H4 (cell line): ENCODE data around the gene MMP7. TPM values are rescaled to one million over a fixed set of nuclear protein-coding genes. Genes with fewer than 3 reads are reported as not detected.
A peak's percentile ranks its signal among the peaks of the same experiment; 100 is the strongest.

Experiments used
- DNase-seq: peaks from one replicate; pipeline ENCODE4 v3.0.0-alpha.2; 2015; ENCODE audit warnings: low spot score
- total RNA-seq: library from RNA; depleted of rRNA; stranded (reverse); fragments of >200 nt; shearing (Covaris generic); gene quantifications from 2 replicates; pipeline ENCODE4 v1.2.3, GENCODE V29; 2014; rRNA removed

The MMP7 gene
- 0.06 TPM in 1 of 2 replicates, not detected in the other for total RNA-seq

DNA sequence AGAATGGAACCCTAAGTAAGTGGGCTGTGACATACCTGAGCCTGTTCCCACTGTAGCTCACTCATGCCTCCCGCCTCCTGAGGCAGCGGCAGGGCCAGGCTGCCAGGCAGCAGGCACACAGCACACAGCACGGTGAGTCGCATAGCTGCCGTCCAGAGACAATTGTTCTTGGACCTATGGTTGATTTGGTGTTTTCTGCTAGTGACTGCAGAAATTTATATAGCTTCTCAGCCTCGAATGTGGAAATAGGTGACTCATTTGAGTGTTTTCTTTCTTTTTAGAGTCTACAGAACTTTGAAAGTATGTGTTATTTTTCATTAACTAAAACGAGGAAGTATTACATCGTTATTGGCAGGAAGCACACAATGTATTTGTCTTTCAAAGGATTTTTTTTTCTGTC lies at the start of gene MMP7:
TSS of gene MMP7 (minus strand) at position 190 of the 400 bp plus-strand sequence. CDS start at position 143, 47 bp downstream.
- peak; percentile 20 for DNase-seq

GRCh38 chr11:102577723-102578122 lies 47.2 kb upstream of the MMP7 start:
- no peak for DNase-seq

- DNase-seq: no peak
Observed at GRCh38 chr11:102577182-102577581, 46.6 kb upstream of the MMP7 start.

DNA sequence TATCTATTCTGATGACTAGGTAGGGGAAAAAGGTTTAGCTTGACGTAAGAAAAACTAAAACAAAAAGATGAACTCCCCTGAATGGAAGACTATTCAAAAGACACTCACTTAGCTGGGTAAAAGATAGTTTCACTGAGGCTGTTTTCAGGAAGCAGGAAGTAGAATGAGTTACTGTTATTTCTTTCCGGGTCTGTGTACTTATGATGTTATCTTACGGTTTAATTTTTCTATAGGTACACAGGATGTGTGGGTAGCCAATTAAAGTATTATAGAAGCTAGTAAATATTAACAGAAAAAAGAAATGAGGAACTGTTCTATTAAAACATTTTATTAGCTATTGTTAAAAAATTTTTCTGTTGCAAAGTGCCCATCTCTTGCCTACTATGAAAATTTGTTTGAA lies 45.8 kb upstream of the MMP7 start:
- no peak for DNase-seq

GRCh38 chr11:102575012-102575411 lies 44.5 kb upstream of the MMP7 start:
- DNase-seq: no peak

DNA sequence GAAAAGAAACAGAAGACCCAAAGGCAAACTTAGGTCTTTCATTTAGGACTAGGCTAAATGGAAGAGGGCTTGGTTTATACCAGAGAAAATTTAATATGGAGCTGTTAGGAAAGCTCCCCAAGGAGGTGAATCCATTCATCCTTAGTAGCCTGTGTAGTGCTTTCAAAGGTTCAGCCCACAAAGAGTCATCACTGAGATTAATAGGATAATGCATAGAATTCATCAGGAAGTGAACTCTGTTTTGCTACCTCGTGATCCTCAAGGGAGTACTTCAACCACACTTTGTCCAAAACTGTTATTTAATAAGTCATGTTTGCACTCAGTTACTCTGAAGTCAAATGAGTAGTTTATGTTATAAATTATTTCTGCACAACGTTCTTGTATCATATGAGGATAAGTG lies 43.3 kb upstream of the MMP7 start:
- DNase-seq: peak; percentile 43

- DNase-seq: no peak
Observed at GRCh38 chr11:102572554-102573220, 42.1 kb upstream of the MMP7 start.

- no peak for DNase-seq
Observed at GRCh38 chr11:102568851-102569250, 38.3 kb upstream of the MMP7 start.

DNA sequence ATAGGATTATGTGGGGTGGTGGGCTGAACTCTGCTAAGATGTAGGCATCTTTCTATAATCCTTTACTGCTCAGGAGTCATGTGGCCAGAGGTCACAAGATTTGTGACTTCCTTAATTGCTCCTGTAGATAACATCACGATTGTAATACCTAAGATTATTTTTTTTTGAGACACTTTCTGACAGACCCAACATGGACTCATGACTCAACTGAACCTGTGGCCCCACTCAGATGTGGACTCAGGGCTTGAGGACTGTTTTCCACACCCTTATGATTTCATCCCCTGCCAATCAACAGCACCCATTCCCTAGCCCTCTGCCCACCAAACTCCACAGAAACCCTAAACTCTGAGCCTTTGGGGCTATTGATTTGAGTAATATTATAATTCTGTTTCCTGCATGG lies 35.6 kb upstream of the MMP7 start:
- DNase-seq: no peak

- peak; percentile 68 for DNase-seq
Observed at GRCh38 chr11:102564110-102564509, 33.6 kb upstream of the MMP7 start.

GRCh38 chr11:102561636-102562035 lies 31.1 kb upstream of the MMP7 start:
- no peak for DNase-seq

DNA sequence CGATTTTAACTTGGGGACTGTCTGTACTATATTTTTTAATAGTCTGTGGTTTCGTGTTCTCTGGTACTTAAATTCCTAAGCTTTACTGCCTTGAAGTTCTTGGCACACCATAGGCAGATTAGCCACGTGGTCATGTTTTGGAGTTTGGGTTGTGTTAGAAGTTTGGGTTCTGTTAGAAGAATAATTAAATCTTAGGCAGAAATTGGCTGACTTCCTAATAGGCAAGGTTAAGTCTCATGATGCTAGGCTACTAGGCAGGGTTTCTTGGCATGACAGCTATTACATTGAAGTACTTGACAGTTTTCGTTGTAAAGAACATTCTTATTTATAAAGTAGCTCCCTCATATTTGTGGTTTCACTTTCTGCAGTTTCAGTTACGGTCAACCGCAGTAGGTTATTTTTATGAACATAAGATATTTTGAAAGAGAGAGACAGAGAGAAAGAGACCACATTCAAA lies 30.0 kb upstream of the MMP7 start:
- DNase-seq: peak; percentile 74

- DNase-seq: no peak
Observed at GRCh38 chr11:102559839-102560238, 29.3 kb upstream of the MMP7 start.

GRCh38 chr11:102555091-102555490 lies 24.5 kb upstream of the MMP7 start:
- DNase-seq: no peak

DNA sequence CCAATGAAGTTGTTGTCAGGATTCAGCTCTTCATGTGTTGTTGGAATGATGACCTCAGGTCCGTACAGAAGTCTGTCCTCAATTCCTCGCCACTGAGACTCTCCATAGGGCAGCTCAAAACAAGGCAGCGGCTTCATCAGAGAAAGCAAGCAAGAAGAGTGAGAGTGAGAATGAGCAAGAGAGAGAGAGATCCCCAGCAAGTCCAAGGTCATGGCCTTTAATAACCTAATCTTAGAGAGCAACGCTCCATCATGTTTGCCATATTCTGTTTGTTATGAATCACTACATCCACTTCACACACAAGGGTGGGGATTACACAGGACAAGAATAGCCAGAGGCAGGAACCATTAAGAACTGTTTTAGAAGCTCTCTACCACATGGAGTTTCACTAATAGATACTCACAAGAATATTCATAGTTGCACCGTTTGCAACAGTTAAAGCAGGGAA lies 23.3 kb upstream of the MMP7 start:
- no peak for DNase-seq

GRCh38 chr11:102552447-102553194 lies 22.1 kb upstream of the MMP7 start:
- DNase-seq: peak; percentile 75

DNA sequence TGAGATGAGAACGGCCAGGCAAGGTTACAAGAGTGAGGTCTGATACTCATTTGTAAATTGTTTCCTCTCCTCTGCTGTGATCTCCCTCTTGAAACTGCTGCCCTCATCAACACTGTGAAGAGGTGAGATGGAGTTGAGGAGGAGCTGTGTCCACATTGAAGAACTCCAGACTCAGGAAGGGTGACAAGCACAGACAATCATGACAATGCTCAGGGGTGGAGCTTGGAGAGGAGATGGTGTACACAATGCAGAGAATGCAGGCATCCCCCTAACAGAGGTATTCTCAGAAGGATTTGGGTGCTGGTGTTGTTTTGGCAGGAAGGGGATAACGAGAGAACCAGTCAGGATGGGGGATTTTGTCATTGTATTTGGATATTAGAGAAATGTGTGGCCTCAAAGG lies 21.5 kb upstream of the MMP7 start:
- peak; percentile 12 for DNase-seq

GRCh38 chr11:102551169-102551781 lies 20.7 kb upstream of the MMP7 start:
- DNase-seq: no peak

DNA sequence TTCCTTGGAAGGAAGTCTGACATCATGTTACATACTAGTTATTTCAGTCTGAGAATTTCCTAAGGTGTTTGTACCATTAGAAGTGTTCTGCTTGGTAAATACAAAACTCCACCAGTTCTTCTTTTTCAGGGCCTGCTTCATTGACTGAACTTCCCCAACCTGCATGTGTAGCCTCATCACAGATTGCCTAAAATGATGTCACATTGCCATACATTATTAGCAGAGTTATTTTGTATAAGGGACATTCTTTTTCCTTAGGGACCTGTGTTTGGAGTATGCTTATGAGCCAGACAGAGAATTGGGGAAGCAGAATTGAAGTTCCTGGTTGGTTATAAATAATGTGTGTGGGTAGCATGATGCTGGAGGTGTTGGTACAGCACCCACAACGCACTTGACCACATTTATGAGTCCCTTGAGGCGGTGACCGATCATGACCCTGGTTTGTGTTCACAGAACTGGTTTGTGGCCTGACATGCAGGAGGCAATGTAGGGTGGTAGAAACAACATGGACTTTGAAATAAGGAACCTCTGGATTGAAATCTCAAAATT lies 16.4 kb upstream of the MMP7 start:
- DNase-seq: peak; percentile 17

DNA sequence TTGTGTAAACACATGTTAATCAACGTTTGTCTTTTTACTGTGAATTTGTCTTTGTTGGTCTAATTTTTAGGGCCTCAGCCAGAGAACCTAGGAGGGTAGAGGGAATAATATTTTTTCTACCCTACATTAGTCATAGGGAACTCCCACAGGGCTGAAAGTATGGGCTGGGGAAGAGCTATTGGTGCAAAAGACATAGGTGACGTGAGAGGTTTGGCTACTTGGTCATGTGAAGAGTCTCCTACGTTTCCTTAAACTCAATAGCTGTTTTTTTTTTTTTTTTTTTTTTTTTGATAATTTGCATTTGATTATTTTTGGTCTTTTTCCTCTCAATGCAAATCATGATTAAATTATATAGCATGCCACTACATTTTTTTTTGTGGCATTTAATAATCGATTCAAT lies 15.9 kb upstream of the MMP7 start:
- no peak for DNase-seq

GRCh38 chr11:102545701-102546100 lies 15.2 kb upstream of the MMP7 start:
- DNase-seq: no peak

DNA sequence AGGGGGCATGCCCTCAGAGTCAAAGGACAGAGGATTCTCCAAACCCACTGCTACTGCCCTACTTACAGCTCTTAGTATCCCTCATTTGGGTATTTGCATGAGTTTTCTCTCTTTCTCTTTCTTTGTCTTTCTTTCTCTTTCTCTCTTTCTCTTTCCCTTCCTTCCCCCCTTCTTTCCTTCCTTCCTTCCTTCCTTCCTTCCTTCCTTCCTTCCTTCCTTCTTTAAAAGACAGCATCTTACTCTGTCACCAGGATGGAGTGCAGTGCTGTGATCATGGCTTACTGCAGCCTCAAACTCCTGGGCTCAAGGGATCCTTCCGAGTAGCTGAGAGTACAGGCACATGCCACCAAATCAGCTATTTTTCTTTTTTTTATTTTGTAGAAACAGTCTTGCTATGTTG lies 14.0 kb upstream of the MMP7 start:
- no peak for DNase-seq
